ENCODE results near the gene ABCA12.
"Not testable (repeated sequence)": the region's sequence is repeated elsewhere in the genome, so short reads cannot be mapped to it uniquely, and the experiment has no call there.

The ABCA12 gene, protein sequence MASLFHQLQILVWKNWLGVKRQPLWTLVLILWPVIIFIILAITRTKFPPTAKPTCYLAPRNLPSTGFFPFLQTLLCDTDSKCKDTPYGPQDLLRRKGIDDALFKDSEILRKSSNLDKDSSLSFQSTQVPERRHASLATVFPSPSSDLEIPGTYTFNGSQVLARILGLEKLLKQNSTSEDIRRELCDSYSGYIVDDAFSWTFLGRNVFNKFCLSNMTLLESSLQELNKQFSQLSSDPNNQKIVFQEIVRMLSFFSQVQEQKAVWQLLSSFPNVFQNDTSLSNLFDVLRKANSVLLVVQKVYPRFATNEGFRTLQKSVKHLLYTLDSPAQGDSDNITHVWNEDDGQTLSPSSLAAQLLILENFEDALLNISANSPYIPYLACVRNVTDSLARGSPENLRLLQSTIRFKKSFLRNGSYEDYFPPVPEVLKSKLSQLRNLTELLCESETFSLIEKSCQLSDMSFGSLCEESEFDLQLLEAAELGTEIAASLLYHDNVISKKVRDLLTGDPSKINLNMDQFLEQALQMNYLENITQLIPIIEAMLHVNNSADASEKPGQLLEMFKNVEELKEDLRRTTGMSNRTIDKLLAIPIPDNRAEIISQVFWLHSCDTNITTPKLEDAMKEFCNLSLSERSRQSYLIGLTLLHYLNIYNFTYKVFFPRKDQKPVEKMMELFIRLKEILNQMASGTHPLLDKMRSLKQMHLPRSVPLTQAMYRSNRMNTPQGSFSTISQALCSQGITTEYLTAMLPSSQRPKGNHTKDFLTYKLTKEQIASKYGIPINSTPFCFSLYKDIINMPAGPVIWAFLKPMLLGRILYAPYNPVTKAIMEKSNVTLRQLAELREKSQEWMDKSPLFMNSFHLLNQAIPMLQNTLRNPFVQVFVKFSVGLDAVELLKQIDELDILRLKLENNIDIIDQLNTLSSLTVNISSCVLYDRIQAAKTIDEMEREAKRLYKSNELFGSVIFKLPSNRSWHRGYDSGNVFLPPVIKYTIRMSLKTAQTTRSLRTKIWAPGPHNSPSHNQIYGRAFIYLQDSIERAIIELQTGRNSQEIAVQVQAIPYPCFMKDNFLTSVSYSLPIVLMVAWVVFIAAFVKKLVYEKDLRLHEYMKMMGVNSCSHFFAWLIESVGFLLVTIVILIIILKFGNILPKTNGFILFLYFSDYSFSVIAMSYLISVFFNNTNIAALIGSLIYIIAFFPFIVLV (N-terminal part only)

DNA sequence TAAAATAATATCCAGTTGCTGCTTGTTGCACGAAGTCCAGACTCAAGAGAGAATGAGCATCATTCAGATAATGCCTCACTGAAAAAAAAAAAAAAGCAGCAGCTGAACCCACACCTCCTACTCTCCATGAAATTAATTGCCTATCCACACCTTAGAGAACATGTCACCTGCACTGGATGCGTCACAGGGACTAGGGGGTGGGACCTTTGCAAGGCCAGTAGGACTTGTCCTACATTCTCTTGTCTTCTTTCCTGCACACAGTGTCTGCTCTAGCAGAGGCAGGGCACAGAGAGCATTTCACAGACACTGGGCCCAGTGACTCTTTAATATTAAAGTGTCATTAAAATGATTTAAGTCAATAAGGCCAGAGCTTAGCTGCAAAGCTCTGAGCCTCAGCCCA is at the start of gene ABCA12:
Gene ABCA12, minus strand, starts transcription at position 148 of the 400 bp plus-strand sequence. CDS start 418 bp downstream, outside the sequence.
- no peak for DNase-seq

GRCh38 chr2:215188078-215188477 is 49.7 kb upstream of the ABCA12 start:
- DNase-seq = no peak

- no peak for DNase-seq
Observed at GRCh38 chr2:215186021-215186420, 47.6 kb upstream of the ABCA12 start.

GRCh38 chr2:215178121-215178520 is 39.7 kb upstream of the ABCA12 start:
- no peak for DNase-seq

GRCh38 chr2:215171796-215172195 is 33.4 kb upstream of the ABCA12 start:
- DNase-seq = no peak

GRCh38 chr2:215171151-215171550 is 32.7 kb upstream of the ABCA12 start:
- peak; percentile 5 for DNase-seq

DNA sequence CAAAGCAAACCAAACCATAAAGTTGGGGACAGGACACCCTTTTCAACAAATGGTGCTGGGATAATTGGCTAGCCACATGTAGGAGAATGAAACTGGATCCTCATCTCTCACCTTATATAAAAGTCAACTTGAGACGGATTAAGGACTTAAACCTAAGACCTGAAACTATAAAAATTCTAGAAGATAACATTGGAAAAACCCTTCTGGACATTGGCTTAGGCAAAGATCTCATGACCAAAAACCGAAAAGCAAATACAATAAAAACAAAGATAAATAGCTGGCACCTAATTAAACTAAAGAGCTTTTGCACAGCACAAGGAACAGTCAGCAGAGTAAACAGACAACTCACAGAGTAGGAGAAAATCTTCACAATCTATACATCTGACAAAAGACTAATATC is 28.1 kb upstream of the ABCA12 start:
- DNase-seq = not testable (repeated sequence)

DNA sequence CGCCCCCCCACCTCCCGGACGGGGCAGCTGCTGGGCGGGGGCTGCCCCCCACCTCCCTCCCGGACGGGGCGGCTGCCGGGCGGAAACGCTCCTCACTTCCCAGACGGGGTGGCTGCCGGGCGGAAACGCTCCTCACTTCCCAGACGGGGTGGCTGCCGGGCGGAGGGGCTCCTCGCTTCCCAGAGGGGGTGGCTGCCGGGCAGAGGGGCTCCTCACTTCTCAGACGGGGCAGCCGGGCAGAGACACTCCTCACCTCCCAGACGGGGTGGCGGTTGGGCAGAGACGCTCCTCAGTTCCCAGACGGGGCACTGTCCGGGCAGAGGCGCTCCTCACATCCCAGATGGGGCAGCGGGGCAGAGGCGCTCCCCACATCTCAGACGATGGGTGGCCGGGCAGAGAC is 24.9 kb upstream of the ABCA12 start:
- DNase-seq = not testable (repeated sequence)

DNA sequence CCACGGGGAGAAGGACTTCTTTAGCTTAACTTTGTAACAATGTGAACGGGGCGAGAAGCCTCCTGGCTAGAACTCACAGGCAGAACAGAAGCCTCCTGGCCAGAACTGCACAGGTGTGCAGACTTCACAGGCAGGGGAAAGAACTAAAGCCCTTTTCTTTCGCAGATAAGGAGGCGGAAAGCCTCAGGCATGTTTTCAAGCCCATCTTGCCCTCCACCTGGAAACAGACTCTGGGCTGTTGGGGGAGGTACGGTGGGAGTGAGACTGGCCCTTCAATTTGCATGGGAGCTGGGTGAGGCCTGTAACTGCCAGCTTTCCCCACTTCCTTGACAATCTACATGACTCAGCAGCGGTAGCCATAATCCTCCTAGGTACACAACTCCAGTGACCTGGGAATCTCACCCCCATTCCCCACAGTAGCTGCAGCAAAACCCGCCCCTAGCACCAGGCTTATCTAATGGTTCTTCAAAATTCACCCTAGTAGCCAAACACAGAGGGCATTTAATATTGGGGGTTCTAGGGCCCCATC is 22.9 kb upstream of the ABCA12 start:
- DNase-seq = no peak

DNA sequence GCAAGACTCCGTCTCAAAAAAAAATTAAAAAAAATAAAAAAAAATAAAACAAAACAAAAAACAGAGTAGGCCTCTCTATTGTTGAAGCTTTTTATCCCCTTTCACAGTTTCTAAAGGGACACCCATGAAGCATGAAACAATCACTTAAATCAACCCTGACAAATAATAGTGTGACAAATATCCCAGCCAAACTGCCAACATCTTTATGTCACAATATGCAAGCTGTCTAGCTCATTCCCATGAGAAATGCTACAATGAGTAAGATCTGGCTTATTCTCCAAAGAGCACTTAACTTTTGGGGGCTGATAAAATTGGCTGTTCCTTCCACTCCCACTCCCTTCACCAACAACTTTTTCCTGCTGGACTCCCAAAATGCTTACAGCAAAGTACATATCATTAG is 21.7 kb upstream of the ABCA12 start:
- DNase-seq = no peak

- no peak for DNase-seq
Observed at GRCh38 chr2:215156453-215156852, 18.0 kb upstream of the ABCA12 start.

DNA sequence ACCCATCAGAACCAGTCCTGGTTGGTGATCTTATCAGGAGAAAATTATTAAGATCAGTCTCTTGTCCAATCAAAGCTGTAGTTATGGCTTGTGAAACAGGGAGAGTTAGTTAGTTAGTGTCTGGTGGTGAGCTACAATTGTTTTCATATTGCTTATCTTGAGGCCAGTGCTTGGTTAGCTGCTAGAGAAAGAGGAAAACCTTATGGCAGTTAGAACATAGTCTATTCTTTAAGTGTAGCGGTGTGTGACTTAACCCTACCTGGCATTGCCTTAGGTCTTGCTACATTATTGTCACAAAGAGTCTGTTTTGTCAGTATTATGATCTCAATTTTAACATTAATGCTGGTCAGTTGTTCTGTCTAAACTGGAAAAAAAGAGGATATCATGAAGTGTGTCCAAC is 11.5 kb upstream of the ABCA12 start:
- DNase-seq = no peak

- no peak for DNase-seq
Observed at GRCh38 chr2:215149486-215149885, 11.1 kb upstream of the ABCA12 start.

DNA sequence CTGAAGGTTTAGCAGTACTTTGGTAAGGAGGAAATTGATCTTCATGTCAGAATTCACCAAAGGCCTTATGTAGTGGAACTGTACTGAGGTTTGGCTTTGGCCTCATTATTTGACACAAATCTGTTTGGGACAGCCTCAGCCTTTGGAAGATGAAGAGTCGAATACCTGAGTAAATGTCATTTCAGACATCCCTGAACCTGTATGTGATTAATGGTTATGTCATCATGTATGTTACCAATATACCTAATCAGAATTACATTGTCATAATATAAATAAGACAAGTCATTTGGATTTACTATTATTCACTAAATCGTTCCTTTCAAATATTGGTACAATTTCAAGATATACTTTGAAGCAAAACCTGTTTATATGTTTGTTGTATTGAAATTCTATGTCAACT is 10.6 kb upstream of the ABCA12 start:
- DNase-seq = no peak

- DNase-seq = no peak
Observed at GRCh38 chr2:215145611-215146010, 7.2 kb upstream of the ABCA12 start.

DNA sequence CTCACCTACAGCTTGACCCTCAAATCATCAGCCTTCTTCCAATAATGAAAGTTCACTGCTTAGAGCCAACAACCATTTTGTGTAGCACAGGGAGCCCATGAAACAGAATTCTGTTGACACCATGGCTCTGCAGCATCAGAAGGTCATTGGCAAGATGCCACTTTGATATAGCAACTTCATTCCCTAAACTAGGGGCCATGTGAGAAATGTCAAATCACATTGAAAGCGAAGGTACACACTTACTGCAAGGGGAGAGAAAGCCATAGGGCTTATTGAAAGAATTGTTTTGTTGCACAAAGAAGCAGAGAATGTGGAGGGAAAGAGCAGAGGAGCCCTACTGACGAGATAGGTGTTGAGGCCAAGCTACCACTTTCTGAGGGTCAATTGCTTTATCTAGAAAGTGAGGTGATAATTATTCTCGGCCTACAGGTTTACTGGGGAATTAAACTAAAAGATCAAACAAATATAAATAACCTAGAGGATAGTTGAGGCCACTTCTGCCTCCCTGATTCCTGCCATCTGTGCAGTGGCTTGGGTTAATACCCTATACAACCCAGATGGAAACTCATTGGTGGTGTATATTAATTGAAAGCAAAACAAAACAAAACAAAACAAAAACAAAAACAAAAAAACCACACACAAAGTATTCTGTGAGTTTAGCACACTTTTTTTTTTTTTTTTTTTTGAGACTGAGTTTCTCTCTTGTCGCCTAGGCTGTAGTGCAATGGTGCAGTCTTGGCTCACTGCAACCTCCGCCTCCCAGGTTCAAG is 5.9 kb upstream of the ABCA12 start:
- no peak for DNase-seq

DNA sequence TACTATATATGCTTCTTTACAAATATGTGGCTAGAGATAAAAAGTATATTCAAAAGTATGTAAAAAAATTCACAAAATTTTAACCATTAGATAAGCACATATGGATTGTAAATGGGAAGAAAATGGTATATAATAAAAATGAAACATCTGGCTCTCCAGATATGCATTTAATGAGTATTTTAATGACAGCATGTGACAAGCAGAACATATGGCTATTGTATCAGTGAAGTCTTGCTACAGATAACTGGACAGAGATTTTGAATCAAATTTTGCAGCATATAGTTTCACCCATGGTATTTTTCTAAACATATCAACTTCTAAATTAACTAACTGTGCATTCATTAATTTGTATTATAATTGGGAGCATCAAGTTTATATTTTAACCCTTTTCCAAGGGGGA is 5.0 kb upstream of the ABCA12 start:
- no peak for DNase-seq

DNA sequence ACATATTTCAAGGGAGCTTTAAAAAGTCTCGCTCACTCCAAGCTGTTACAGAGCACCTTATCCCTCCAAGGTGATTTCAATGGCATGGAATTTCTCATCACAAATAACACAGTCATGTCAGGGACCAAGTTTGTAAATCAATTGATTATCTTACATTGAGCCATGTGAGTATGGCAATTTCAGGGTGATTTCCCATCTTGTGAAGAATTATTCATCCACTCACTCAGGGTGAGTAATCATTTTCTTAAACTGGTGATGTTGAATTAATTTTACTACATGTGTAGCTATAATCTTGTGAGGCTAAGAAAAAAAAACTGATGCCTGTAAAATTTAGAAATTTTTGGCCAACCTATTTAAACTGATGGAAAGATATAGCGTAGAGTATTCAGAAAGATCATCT is 3.3 kb upstream of the ABCA12 start:
- no peak for DNase-seq

DNA sequence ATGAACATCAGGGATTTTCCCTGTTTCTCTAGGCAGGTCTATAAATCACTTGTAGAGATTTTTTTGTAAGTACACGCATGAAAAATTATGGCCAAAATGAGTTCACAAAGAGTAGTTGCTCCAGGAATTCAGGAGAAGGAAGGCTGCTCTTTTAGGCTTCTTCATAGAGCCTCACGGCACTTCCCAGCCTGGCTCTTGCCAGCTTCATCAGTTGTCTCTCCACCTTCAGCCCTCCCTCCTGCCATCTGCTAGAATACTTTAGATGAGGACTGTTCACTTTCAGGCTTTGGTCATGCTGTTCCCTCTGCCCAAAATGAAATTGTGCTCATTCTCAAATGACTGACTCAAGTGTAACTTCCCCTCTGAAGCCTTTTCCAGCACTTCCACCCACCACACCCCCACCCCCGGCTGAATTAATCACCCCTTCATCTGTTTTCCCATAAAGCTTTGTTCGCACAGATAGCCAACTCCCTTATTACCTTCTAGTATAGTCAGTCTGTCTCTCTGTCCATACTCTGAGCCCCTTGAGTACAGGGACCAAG is 1.8 kb upstream of the ABCA12 start:
- DNase-seq = no peak

GRCh38 chr2:215137741-215138340 is 585 bp downstream of the ABCA12 start:
- DNase-seq = no peak

GRCh38 chr2:215137329-215137686 is 1.1 kb downstream of the ABCA12 start:
- no peak for DNase-seq
